ENCODE data around the gene PMP22.
"Not testable (repeated sequence)": the region's sequence is repeated elsewhere in the genome, so short reads cannot be mapped to it uniquely, and the experiment has no call there.

PMP22 gene

DNA sequence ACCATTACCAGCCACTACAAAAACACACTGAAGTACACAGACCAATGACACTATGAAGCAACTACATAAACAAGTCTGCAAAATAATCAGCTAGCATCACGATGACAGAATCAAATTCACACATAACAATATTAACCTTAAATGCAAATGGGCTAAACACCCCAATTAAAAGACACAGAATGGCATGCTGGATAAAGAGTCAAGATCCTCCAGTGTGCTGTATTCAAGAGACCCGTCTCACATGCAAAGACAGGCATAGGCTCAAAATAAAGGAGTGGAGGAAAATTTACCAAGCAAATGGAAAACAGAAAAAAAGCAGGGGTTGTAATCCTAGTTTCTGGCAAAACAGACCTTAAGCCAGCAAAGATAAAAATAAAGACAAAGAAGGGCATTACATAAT, 64.6 kb downstream of the PMP22 start:
- DNase-seq = not testable (repeated sequence)

DNA sequence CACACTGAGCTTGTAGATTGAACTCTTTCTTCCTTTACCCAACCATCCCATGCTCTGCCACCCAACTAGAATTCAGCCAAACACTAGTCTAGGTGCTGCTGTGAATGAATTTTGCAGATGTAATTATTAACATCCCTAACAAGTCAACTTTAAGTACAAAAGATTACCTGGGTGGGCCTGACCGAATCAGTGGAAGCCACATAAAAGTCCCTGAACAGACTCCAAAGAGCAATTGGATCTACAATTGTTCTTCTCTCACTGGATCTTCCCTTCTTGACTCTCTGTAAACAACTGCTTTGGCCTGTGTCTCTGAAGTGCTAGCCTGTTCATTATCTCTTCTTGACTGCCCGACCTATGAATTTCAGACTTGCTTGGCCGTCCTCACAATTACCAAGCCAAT, 67.9 kb downstream of the PMP22 start:
- DNase-seq = no peak

DNA sequence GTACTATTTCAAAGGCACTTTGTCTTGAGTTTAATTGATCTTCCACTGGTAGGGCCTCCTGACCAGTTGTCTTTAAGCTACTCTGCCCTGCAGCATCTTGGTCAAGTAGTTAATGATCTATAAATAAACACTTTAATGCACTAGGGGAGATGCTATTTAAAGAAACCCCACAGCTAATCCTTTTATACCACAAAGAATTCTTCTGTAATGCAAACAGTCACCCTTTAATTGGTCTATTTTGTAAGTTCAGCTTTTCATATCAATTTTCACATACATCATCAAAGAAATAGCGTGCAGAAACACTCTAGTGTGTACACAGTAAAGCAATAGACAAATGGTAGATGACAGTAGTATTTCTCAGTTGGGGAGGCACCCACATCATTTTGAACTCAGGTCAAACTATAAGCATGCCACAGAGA, 70.3 kb downstream of the PMP22 start:
- DNase-seq = no peak

DNA sequence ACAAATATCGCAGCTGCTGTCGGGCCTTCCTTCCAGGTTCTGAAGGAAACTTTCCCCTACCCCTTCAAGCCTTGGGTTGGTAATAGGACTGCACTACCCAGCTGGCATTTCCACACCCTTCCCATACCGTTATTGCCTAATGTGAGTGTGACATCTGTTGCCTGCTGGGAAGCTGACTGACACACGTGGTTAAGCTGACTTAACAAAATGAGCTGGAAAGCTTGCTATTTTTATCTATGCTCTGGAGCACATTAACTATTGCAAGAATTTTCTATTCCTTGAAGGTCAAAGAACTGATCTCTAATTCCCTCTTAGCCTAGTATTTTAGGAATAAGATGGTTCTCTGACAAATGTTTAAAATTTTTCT, 79.5 kb downstream of the PMP22 start:
- no peak for DNase-seq

DNA sequence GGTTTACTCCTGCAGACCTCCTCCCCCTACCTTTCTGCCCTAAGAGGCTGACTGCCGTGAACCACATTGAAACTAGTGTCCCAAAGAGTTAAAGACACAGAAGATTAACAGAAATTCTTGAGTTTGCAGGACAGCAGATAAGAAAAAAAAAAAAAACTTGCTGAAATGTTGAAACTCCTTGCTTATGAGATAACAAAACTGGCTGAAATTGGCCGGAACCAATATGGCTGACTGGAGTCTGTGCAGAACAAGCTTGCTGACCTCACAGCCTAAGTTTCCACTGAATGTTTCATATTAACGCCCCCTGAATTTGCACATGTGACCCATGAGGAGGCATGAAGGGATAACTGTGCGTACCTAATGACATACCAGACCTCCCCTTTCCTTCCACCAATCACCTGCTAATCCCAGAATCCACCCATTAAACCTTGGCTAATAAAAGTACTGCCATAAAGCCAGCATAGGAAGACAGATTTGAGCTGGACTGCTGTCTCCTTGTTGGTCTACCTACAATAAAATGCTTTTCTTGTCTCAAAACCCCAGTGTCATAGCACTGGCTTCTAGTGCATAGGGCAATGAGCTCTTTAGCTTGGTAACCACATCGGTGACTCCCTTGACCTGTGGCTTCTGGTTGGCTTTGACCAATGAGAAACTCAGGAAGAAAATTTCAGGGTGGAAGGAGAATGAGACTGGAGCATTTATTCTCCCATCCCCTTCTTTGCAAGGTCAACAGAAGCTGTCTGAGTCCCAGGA, 80.1 kb downstream of the PMP22 start:
- DNase-seq = no peak

DNA sequence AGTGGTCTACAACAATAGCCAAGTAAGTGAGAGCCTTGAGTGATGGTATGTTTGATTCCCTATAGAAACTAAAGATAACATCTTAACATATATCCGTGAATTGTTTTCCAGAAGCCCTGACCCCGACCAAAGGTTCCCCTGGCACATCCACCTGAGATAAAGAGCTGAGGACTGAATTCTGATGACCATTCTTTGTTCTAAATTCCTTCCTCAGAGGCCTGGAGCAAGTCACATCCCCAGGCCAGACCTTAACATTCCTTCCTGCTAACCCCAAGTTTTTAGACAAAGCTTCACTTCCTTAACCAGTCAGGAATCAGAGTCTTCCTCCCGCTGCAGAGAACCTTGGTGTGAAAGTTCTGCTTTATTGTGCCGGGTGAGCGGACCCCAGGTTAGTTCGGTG, 83.3 kb downstream of the PMP22 start:
- DNase-seq = no peak

DNA sequence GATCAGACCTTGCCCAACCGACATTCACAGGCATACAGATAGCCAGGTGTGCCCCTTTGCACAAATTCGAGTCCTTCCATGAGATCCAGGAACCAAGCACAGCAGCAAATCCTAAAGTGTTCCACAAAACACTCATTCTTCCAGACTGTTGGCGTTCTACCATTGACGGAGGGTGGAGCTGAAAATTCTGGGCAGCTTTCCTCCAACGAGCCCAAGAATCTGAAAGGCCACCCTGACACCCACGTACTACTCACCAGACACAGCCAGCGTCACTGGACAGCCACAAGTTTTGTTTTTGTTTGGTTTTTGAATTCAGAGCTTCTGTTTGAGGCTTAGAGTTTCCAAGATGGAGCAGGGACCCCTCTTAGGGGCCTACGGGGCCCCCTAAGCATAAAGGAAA, 83.8 kb downstream of the PMP22 start:
- DNase-seq = no peak

DNA sequence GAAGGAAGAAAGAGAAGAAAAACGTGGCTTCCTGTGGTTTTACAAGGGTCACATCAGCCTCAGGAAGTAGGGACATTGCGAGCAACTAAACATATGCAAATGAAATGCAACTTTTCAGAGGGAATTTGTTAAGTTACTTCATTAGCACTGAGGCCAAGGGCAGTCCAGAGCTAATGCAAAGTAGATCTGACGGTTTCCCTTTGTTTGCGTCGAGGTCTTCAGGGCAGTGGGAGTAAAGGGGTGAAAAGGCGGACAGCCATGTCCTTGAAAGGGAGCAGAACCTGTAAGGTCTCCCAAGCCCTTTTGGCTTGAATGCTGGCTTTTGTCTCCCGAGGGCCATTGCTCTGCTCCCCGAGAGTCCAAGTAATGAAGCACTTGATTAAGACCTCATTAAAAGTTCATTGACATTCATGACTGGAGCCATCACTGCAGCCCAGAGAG, 85.0 kb downstream of the PMP22 start:
- DNase-seq = no peak
